MM.1S (cell line): Measurements from ENCODE around the gene APOA5.

Source experiments
- DNase-seq: peaks from one replicate; pipeline ENCODE4 v3.0.0-alpha.2; 2015
- H2AFZ ChIP-seq: fragments of 300-600 bp; sonication (generic); 2 replicates; pipeline ENCODE4 v1.6.0; 2016; ENCODE audit warnings: antibody characterized with exemption, low read length
- H3F3A ChIP-seq: fragments of 300-600 bp; sonication (generic); 2 replicates; pipeline ENCODE4 v1.6.1; 2016; ENCODE audit warnings: mild to moderate bottlenecking, antibody characterized with exemption, low read length, moderate library complexity, mixed read lengths; ENCODE audit not compliant: insufficient read depth
- H3K27ac ChIP-seq: fragments of 300-600 bp; sonication (generic); 2 replicates; pipeline ENCODE4 v1.5.1; 2016; ENCODE audit warnings: mild to moderate bottlenecking, low read length
- H3K27me3 ChIP-seq: fragments of 300-600 bp; sonication (generic); replicated peaks from 2 replicates; pipeline ENCODE4 v1.6.0; 2016; ENCODE audit warnings: low read length; ENCODE audit not compliant: insufficient read depth
- H3K36me3 ChIP-seq: fragments of 300-600 bp; sonication (generic); replicated peaks from 2 replicates; pipeline ENCODE4 v1.6.1; 2016; ENCODE audit warnings: mild to moderate bottlenecking, low read length, mixed read lengths; ENCODE audit not compliant: insufficient read depth
- H3K4me1 ChIP-seq: fragments of 300-600 bp; sonication (generic); 2 replicates; pipeline ENCODE4 v1.6.1; 2016; ENCODE audit warnings: low read length, mixed read lengths
- H3K4me2 ChIP-seq: fragments of 300-600 bp; sonication (generic); 2 replicates; pipeline ENCODE4 v1.6.0; 2016; ENCODE audit warnings: low read depth, low read length
- H3K4me3 ChIP-seq: fragments of 300-600 bp; sonication (generic); 2 replicates; pipeline ENCODE4 v1.5.1; 2016; ENCODE audit warnings: low read length, mixed read lengths
- H3K79me2 ChIP-seq: fragments of 300-600 bp; sonication (generic); 2 replicates; pipeline ENCODE4 v1.6.1; 2016; ENCODE audit warnings: mixed run types, low read length, mixed read lengths
- H3K9ac ChIP-seq: fragments of 300-600 bp; sonication (generic); 2 replicates; pipeline ENCODE4 v1.6.1; 2016; ENCODE audit warnings: low read length, mixed read lengths
- H3K9me2 ChIP-seq: fragments of 300-600 bp; sonication (generic); replicated peaks from 2 replicates; pipeline ENCODE4 v1.6.1; 2016; ENCODE audit warnings: mild to moderate bottlenecking, low read length, mixed read lengths; ENCODE audit not compliant: insufficient read depth
- H3K9me3 ChIP-seq: fragments of 300-600 bp; sonication (generic); replicated peaks from 2 replicates; pipeline ENCODE4 v1.6.1; 2016; ENCODE audit warnings: mild to moderate bottlenecking, low read length, mixed read lengths; ENCODE audit not compliant: insufficient read depth
- H4K20me1 ChIP-seq: fragments of 300-600 bp; sonication (generic); 2 replicates; pipeline ENCODE4 v1.6.1; 2016; ENCODE audit warnings: mild to moderate bottlenecking, low read length, moderate library complexity, mixed read lengths; ENCODE audit not compliant: insufficient read depth
- EZH2 ChIP-seq: fragments of 300-600 bp; sonication (generic); optimal IDR thresholded peaks from 2 replicates; pipeline ENCODE3; 2017; ENCODE audit warnings: low read depth, mild to moderate bottlenecking, antibody characterized with exemption, low read length, mixed read lengths
- EZH2phosphoT487 ChIP-seq: fragments of 300-600 bp; sonication (generic); IDR thresholded peaks from 2 replicates; pipeline ENCODE4 v1.6.1; 2018; ENCODE audit warnings: antibody characterized with exemption, low read length
- TF ChIP-seq, protein P1 (sequence below): fragments of 300-600 bp; sonication (generic); IDR thresholded peaks from 2 replicates; pipeline ENCODE4 v1.5.1; 2016; ENCODE audit warnings: antibody characterized with exemption, low read length, mixed read lengths

Gene APOA5

DNA sequence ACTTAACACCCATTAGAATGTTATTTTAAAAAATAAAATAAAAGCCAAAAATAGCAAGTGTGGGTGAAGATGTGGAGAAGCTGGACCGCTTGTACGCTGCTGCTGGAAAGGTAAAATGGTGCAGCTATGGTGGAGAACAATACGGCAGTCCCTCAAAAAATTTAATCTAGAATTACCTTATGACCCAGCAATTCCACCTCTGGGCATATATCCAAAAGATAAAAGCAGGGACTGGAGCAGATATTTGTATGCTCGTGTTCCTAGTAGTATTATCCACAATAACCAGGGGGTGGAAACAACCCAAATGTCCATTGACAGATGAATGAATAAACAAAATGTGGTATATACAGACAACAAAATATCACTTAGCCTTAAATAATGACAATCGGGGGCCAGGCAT, 6.1 kb upstream of the APOA5 start:
- no peak overlapping the region for H3K4me2 ChIP-seq
- no peaks in the 10 kb centered on the region for H3K79me2 ChIP-seq
- no peaks in the 10 kb centered on the region for H3K4me1 ChIP-seq
- no peaks in the 10 kb centered on the region for H3K9me2 ChIP-seq
- no peak overlapping the region for H3K9ac ChIP-seq
- H3K9me3 ChIP-seq, result no peaks in the 10 kb centered on the region
- H3F3A ChIP-seq, result no peaks in the 10 kb centered on the region
- DNase-seq, result no peak
- no peak overlapping the region for H3K4me3 ChIP-seq
- H2AFZ ChIP-seq, result no peak overlapping the region
- H3K36me3 ChIP-seq, result no peaks in the 10 kb centered on the region
- no peak overlapping the region for H3K27ac ChIP-seq
- TF ChIP-seq EZH2 (no peak), EZH2phosphoT487 (no peak)
- TF ChIP-seq, protein P1, sequence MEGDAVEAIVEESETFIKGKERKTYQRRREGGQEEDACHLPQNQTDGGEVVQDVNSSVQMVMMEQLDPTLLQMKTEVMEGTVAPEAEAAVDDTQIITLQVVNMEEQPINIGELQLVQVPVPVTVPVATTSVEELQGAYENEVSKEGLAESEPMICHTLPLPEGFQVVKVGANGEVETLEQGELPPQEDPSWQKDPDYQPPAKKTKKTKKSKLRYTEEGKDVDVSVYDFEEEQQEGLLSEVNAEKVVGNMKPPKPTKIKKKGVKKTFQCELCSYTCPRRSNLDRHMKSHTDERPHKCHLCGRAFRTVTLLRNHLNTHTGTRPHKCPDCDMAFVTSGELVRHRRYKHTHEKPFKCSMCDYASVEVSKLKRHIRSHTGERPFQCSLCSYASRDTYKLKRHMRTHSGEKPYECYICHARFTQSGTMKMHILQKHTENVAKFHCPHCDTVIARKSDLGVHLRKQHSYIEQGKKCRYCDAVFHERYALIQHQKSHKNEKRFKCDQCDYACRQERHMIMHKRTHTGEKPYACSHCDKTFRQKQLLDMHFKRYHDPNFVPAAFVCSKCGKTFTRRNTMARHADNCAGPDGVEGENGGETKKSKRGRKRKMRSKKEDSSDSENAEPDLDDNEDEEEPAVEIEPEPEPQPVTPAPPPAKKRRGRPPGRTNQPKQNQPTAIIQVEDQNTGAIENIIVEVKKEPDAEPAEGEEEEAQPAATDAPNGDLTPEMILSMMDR, result no peak
- no peaks in the 10 kb centered on the region for H4K20me1 ChIP-seq
- no peaks in the 10 kb centered on the region for H3K27me3 ChIP-seq

DNA sequence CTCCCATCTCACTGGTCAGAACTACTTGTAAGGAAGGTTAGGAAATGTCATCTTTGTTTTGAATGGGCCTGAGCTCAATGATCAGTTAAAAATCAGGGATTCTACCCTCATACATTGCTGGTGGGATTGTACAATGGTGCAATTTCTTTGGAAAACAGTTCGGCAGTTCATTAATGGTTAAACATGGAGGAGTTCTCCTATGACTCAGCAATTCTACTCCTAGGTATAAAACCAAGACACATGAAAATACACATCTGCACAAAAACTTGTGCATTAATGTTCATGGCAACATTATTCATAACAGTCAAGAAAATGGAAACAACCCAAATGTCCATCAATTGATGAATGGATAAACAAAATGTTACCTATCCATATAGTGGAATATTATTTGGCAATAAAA, 4.9 kb upstream of the APOA5 start:
- no peaks in the 10 kb centered on the region for H3K9me3 ChIP-seq
- no peak overlapping the region for H3K27ac ChIP-seq
- no peak for DNase-seq
- H3K4me2 ChIP-seq, result no peak overlapping the region
- H3K9ac ChIP-seq, result no peak overlapping the region
- H3K79me2 ChIP-seq, result no peaks in the 10 kb centered on the region
- no peaks in the 10 kb centered on the region for H4K20me1 ChIP-seq
- no peak overlapping the region for H3K4me3 ChIP-seq
- no peaks in the 10 kb centered on the region for H3K9me2 ChIP-seq
- H3K4me1 ChIP-seq, result peaks cover 3% of the 10 kb centered on the region
- TF ChIP-seq EZH2phosphoT487, result no peak
- TF ChIP-seq, protein P1, result no peak
- TF ChIP-seq EZH2, result no peak
- H3K36me3 ChIP-seq, result no peaks in the 10 kb centered on the region
- no peaks in the 10 kb centered on the region for H3F3A ChIP-seq
- no peaks in the 10 kb centered on the region for H3K27me3 ChIP-seq
- no peak overlapping the region for H2AFZ ChIP-seq

DNA sequence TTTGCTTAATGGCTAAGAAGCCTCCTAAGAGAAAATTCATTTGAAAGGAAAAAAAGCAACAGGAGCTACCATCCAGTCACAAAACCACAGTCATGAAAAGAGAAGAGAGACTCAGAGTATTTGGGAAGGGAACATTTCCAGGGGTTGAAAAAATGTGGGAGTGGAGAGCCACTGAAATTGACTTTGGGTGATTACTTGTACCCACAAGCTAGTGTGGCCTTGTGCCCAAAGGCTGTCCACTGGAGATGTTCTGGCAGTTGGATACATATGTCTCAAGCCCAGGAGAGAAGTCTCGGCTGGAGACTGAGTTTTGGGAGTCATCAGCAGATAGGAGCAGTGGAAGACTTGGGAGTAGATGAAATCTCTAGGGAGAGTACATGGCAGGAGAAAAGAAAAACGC, 3.2 kb upstream of the APOA5 start:
- DNase-seq, result no peak
- no peaks in the 10 kb centered on the region for H3K79me2 ChIP-seq

More for the DNA sequence above, 3.2 kb upstream of the APOA5 start:
- Histone ChIP-seq H3K9me2 (no peaks in the 10 kb centered on the region), H3K4me1 (peaks cover 5% of the 10 kb centered on the region), H3K27ac (no peak overlapping the region), H2AFZ (no peak overlapping the region), H3K27me3 (no peaks in the 10 kb centered on the region), H3K4me3 (no peak overlapping the region), H3K4me2 (no peak overlapping the region), H4K20me1 (no peaks in the 10 kb centered on the region), H3K9me3 (no peaks in the 10 kb centered on the region), H3K9ac (no peak overlapping the region), H3F3A (no peaks in the 10 kb centered on the region), H3K36me3 (no peaks in the 10 kb centered on the region)
- TF ChIP-seq EZH2phosphoT487 (no peak), EZH2 (no peak)
- TF ChIP-seq, protein P1, result no peak
